Measurements from ENCODE around the gene COX7B2. TPM values are rescaled to one million over a fixed set of nuclear protein-coding genes. Genes with fewer than 3 reads are reported as not detected.

Gene COX7B2
- total RNA-seq, 1 donor from 2014 or later: not detected

- TF ChIP-seq, protein P1, sequence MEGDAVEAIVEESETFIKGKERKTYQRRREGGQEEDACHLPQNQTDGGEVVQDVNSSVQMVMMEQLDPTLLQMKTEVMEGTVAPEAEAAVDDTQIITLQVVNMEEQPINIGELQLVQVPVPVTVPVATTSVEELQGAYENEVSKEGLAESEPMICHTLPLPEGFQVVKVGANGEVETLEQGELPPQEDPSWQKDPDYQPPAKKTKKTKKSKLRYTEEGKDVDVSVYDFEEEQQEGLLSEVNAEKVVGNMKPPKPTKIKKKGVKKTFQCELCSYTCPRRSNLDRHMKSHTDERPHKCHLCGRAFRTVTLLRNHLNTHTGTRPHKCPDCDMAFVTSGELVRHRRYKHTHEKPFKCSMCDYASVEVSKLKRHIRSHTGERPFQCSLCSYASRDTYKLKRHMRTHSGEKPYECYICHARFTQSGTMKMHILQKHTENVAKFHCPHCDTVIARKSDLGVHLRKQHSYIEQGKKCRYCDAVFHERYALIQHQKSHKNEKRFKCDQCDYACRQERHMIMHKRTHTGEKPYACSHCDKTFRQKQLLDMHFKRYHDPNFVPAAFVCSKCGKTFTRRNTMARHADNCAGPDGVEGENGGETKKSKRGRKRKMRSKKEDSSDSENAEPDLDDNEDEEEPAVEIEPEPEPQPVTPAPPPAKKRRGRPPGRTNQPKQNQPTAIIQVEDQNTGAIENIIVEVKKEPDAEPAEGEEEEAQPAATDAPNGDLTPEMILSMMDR (IDR thresholded peaks at IDR 0.05; ENCODE audit: unreplicated experiment): no peak
- Mint-ChIP-seq H3K27ac (no peak overlapping the region), H3K27me3 (ENCODE audit: low read depth) (no peaks in the 10 kb centered on the region), H3K9me3 (peaks cover 6% of the 10 kb centered on the region), H3K4me1 (no peaks in the 10 kb centered on the region), H3K36me3 (no peaks in the 10 kb centered on the region), H3K4me3 (no peak overlapping the region)
- no peak for DNase-seq (ENCODE audit: low spot score in 2 of 2, unreplicated experiment in 2 of 2)
These were observed 189.0 kb downstream of the COX7B2 start for GRCh38 chr4:46720055-46720454.

- Mint-ChIP-seq H3K36me3 (no peaks in the 10 kb centered on the region), H3K4me1 (no peaks in the 10 kb centered on the region), H3K4me3 (no peak overlapping the region), H3K9me3 (no peaks in the 10 kb centered on the region), H3K27ac (no peak overlapping the region), H3K27me3 (ENCODE audit: low read depth) (no peaks in the 10 kb centered on the region)
- DNase-seq (ENCODE audit: low spot score in 2 of 2, unreplicated experiment in 2 of 2): no peak
- TF ChIP-seq, protein P1 (IDR thresholded peaks at IDR 0.05; ENCODE audit: unreplicated experiment): no peak
These were observed 191.1 kb downstream of the COX7B2 start for GRCh38 chr4:46717950-46718349.

DNA sequence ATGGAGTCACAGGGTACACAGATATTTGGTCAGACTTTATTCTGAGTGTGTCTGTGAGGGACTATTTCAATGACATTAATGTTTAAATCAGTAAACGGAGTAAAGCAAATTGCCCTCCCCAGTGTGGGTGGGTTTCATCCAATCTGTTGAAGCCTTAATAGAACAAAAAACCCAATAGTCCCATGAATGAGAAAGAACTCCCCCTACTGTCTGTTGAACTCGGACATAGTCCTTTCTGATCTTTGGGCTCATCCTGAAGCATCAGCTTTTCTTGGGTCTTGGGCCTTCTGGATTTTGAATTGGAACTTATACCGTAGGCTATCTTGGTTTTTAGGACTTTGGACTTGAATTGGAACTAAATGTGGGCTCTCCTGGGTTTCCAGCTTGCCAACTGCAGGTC, 193.6 kb downstream of the COX7B2 start:
- H3K36me3 Mint-ChIP-seq: no peaks in the 10 kb centered on the region
- H3K9me3 Mint-ChIP-seq: no peaks in the 10 kb centered on the region
- H3K4me1 Mint-ChIP-seq: no peaks in the 10 kb centered on the region
- TF ChIP-seq, protein P1 (IDR thresholded peaks at IDR 0.05; ENCODE audit: unreplicated experiment): no peak
- DNase-seq (ENCODE audit: low spot score in 2 of 2, unreplicated experiment in 2 of 2): no peak
- no peak overlapping the region for H3K27ac Mint-ChIP-seq
- H3K4me3 Mint-ChIP-seq: no peak overlapping the region
- H3K27me3 Mint-ChIP-seq (ENCODE audit: low read depth): no peaks in the 10 kb centered on the region

GRCh38 chr4:46698891-46699290, 210.2 kb downstream of the COX7B2 start:
- no peak overlapping the region for H3K27ac Mint-ChIP-seq
- no peak for DNase-seq (ENCODE audit: low spot score in 2 of 2, unreplicated experiment in 2 of 2)
- TF ChIP-seq, protein P1 (IDR thresholded peaks at IDR 0.05; ENCODE audit: unreplicated experiment): no peak
- H3K27me3 Mint-ChIP-seq (ENCODE audit: low read depth): no peaks in the 10 kb centered on the region
- H3K4me3 Mint-ChIP-seq: no peak overlapping the region
- no peaks in the 10 kb centered on the region for H3K36me3 Mint-ChIP-seq
- H3K9me3 Mint-ChIP-seq: peaks cover 15% of the 10 kb centered on the region
- no peaks in the 10 kb centered on the region for H3K4me1 Mint-ChIP-seq

Other genes starting within 250 kb of the COX7B2 start
- gene GABRA4, start 84.3 kb upstream of the COX7B2 start, total RNA-seq: not detected in 3 replicates
- not detected in 3 replicates for gene GABRB1, start 122.3 kb upstream of the COX7B2 start, total RNA-seq

Data from mesothelial cell of epicardium (in vitro differentiated cells).